Cardiac muscle cell (in vitro differentiated cells and primary cell): ENCODE results near the gene MTF1. TPM values are rescaled to one million over a fixed set of nuclear protein-coding genes. Genes with fewer than 3 reads are reported as not detected.

Experiments used
- DNase-seq, 2 donors: peaks; one replicate each; pipeline versions ENCODE4 v3.0.0 to v3.0.0-alpha.2; 2010 to 2017; ENCODE audit warnings: low read depth in 1 of 2, low spot score in 1 of 2
- H3K27ac ChIP-seq: fragments of 200-600 bp; sonication (generic); 2 replicates; pipeline ENCODE4 v1.5.1; 2016
- H3K27me3 ChIP-seq: fragments of 200-600 bp; sonication (generic); 2 replicates; pipeline ENCODE4 v1.6.0; 2016; ENCODE audit warnings: control low read depth
- H3K36me3 ChIP-seq: fragments of 200-600 bp; sonication (generic); 2 replicates; pipeline ENCODE4 v1.5.1; 2016; ENCODE audit warnings: control low read depth
- H3K4me1 ChIP-seq: fragments of 200-600 bp; sonication (generic); 2 replicates; pipeline ENCODE4 v1.8.1; 2017; ENCODE audit warnings: low read depth, mild to moderate bottlenecking, mixed run types
- H3K4me3 ChIP-seq: fragments of 200-600 bp; sonication (generic); 2 replicates; pipeline ENCODE4 v1.5.1; 2016; ENCODE audit warnings: mild to moderate bottlenecking
- H3K9me3 ChIP-seq: fragments of 200-600 bp; sonication (generic); 2 replicates; pipeline ENCODE4 v1.5.1; 2017; ENCODE audit warnings: low read depth, mild to moderate bottlenecking, control low read depth
- polyA plus RNA-seq: library from polyadenylated mRNA; unstranded; fragments of >200 nt; fragmentation: Nextera tagmentation; extraction: Ambion mirVana; gene quantifications from 2 replicates; pipeline ENCODE4 v1.2.1, GENCODE V29; 2016
- total RNA-seq: library from RNA; depleted of rRNA; stranded (reverse); fragments of >200 nt; gene quantifications from 2 replicates; pipeline ENCODE4 v1.2.3, GENCODE V29; 2016
- TF ChIP-seq, protein P1 (sequence below): IDR thresholded peaks from 2 replicates; pipeline ENCODE4 v1.5.1; 2012; ENCODE audit warnings: low read depth, mild to moderate bottlenecking, low read length

MTF1 gene
- total and polyA plus RNA-seq, 2 experiments from 2014 or later: 1.6 to 5.7 TPM

DNA sequence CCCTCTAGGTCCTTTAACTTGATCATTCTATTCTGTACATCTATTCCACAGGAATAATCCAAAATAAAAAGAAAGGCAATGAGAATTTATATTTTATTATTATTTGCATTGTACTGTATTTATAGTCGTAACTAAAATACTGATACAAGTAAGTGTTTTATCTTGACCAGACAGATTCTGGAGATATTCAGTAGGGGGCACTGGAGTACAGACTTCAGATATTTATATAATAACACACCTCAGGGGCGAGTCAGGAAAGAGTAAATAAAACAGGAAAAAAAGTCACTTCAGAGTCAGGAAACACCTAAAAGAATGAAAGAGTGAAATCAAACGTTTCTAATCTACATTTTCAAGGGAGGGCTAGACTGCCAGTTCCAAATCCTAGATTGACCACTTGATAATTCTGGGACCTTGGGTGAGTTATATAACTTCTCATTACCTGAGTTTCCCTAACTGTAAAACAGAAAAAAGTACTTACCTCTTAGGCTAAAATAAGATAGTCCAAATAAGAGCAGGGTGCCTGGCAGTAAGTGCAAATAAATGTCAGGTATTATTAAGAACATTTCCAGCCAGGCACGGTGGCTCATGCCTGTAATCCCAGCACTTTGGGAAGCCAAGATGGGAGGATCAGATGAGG is 31.1 kb upstream of the MTF1 start:
- H3K4me1 ChIP-seq: peaks cover 11% of the 10 kb centered on the region
- no peaks in the 10 kb centered on the region for H3K27me3 ChIP-seq
- TF ChIP-seq, protein P1, sequence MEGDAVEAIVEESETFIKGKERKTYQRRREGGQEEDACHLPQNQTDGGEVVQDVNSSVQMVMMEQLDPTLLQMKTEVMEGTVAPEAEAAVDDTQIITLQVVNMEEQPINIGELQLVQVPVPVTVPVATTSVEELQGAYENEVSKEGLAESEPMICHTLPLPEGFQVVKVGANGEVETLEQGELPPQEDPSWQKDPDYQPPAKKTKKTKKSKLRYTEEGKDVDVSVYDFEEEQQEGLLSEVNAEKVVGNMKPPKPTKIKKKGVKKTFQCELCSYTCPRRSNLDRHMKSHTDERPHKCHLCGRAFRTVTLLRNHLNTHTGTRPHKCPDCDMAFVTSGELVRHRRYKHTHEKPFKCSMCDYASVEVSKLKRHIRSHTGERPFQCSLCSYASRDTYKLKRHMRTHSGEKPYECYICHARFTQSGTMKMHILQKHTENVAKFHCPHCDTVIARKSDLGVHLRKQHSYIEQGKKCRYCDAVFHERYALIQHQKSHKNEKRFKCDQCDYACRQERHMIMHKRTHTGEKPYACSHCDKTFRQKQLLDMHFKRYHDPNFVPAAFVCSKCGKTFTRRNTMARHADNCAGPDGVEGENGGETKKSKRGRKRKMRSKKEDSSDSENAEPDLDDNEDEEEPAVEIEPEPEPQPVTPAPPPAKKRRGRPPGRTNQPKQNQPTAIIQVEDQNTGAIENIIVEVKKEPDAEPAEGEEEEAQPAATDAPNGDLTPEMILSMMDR: peak; percentile 31
- no peaks in the 10 kb centered on the region for H3K9me3 ChIP-seq
- H3K27ac ChIP-seq: peak overlapping the region; percentile 27
- H3K4me3 ChIP-seq: no peak overlapping the region
- peak; percentile 41 to 44 for DNase-seq
- H3K36me3 ChIP-seq: peaks cover 28% of the 10 kb centered on the region

- peaks cover 11% of the 10 kb centered on the region for H3K4me1 ChIP-seq
- peaks cover 31% of the 10 kb centered on the region for H3K36me3 ChIP-seq
Observed at GRCh38 chr1:37888022-37888700, 28.8 kb upstream of the MTF1 start.

GRCh38 chr1:37884145-37884544 is 24.8 kb upstream of the MTF1 start:
- Histone ChIP-seq H3K4me3 (no peak overlapping the region), H3K36me3 (peaks cover 47% of the 10 kb centered on the region), H3K27ac (no peak overlapping the region), H3K27me3 (no peaks in the 10 kb centered on the region), H3K9me3 (no peaks in the 10 kb centered on the region), H3K4me1 (no peaks in the 10 kb centered on the region)
- TF ChIP-seq, protein P1: no peak
- no peak for DNase-seq

More at GRCh38 chr1:37888022-37888700, 28.8 kb upstream of the MTF1 start:
- no peak overlapping the region for H3K27ac ChIP-seq
- H3K4me3 ChIP-seq: no peak overlapping the region
- H3K27me3 ChIP-seq: no peaks in the 10 kb centered on the region
- TF ChIP-seq, protein P1: no peak
- no peak for DNase-seq
- H3K9me3 ChIP-seq: no peaks in the 10 kb centered on the region

GRCh38 chr1:37883671-37884070 is 24.3 kb upstream of the MTF1 start:
- Histone ChIP-seq H3K4me3 (no peak overlapping the region), H3K27ac (no peak overlapping the region), H3K4me1 (no peaks in the 10 kb centered on the region), H3K27me3 (no peaks in the 10 kb centered on the region), H3K9me3 (no peaks in the 10 kb centered on the region), H3K36me3 (peaks cover 47% of the 10 kb centered on the region)
- DNase-seq: no peak
- TF ChIP-seq, protein P1: no peak

DNA sequence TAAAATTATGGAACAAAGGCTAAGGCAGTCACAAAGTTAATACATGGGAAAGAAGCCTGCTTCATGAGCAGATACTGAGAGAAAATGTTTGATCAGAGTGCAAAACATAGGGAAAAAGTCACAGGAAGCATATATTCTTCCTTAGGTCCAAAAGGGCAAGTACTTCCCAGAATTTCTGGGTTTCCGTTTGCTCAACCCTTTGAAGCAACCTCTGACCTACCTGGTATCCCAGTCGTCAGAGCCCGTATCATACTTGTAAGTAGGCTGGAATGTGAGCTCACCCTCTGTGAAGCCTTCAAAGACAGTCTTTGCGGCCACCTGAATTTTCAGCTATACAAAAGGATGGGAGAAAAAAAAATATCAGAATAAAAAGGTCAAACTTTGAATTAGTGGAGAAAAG is 20.5 kb upstream of the MTF1 start:
- Histone ChIP-seq H3K27me3 (no peaks in the 10 kb centered on the region), H3K27ac (no peak overlapping the region), H3K9me3 (no peaks in the 10 kb centered on the region), H3K4me3 (no peak overlapping the region), H3K36me3 (peaks cover 42% of the 10 kb centered on the region), H3K4me1 (no peaks in the 10 kb centered on the region)
- TF ChIP-seq, protein P1: no peak
- DNase-seq: no peak
